ENCODE data around the gene MYLK2.

MYLK2 gene

DNA sequence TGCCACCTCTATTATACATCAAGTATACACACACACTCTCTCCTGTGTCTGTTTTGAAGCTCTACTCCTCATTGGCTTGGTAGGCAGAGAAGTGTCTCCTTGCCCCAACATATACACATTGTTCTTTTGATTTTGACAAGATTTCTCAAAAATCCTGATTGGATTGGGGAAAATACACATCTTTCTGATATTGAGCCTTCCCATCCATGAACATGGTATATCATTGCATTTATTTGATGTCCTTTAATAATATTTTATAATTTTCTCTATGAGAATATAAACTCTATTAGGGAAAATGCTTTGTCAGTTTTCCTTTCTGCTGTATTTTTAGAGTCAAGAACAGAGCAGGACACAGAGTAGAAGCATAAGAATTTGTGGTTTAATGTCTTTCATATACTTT is 58.5 kb downstream of the MYLK2 start:
- Histone ChIP-seq H3K9me3 (ENCODE audit: insufficient read depth, low read length) (no peaks in the 10 kb centered on the region), H3K4me1 (ENCODE audit: low read length) (peaks cover 15% of the 10 kb centered on the region), H3K4me2 (ENCODE audit: low read length) (no peak overlapping the region), H3K4me3 (ENCODE audit: low read length) (no peak overlapping the region), H3K27me3 (ENCODE audit: low read depth, low read length) (no peaks in the 10 kb centered on the region), H3K27ac (ENCODE audit: low read length) (no peak overlapping the region), H3K79me2 (ENCODE audit: low read length) (no peaks in the 10 kb centered on the region), H4K20me1 (ENCODE audit: insufficient read depth, low read length) (no peaks in the 10 kb centered on the region), H3K9ac (ENCODE audit: low read length) (no peak overlapping the region), H2AFZ (ENCODE audit: low read depth, low read length) (no peak overlapping the region), H3K36me3 (replicated peaks; ENCODE audit: low read depth, low read length) (peaks cover 5% of the 10 kb centered on the region)
- TF ChIP-seq, protein P1, sequence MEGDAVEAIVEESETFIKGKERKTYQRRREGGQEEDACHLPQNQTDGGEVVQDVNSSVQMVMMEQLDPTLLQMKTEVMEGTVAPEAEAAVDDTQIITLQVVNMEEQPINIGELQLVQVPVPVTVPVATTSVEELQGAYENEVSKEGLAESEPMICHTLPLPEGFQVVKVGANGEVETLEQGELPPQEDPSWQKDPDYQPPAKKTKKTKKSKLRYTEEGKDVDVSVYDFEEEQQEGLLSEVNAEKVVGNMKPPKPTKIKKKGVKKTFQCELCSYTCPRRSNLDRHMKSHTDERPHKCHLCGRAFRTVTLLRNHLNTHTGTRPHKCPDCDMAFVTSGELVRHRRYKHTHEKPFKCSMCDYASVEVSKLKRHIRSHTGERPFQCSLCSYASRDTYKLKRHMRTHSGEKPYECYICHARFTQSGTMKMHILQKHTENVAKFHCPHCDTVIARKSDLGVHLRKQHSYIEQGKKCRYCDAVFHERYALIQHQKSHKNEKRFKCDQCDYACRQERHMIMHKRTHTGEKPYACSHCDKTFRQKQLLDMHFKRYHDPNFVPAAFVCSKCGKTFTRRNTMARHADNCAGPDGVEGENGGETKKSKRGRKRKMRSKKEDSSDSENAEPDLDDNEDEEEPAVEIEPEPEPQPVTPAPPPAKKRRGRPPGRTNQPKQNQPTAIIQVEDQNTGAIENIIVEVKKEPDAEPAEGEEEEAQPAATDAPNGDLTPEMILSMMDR (IDR thresholded peaks at IDR 0.05; ENCODE audit: low read depth, low read length) = no peak
- TF ChIP-seq EZH2phosphoT487 (IDR thresholded peaks at IDR 0.05; ENCODE audit: low read depth) = no peak

DNA sequence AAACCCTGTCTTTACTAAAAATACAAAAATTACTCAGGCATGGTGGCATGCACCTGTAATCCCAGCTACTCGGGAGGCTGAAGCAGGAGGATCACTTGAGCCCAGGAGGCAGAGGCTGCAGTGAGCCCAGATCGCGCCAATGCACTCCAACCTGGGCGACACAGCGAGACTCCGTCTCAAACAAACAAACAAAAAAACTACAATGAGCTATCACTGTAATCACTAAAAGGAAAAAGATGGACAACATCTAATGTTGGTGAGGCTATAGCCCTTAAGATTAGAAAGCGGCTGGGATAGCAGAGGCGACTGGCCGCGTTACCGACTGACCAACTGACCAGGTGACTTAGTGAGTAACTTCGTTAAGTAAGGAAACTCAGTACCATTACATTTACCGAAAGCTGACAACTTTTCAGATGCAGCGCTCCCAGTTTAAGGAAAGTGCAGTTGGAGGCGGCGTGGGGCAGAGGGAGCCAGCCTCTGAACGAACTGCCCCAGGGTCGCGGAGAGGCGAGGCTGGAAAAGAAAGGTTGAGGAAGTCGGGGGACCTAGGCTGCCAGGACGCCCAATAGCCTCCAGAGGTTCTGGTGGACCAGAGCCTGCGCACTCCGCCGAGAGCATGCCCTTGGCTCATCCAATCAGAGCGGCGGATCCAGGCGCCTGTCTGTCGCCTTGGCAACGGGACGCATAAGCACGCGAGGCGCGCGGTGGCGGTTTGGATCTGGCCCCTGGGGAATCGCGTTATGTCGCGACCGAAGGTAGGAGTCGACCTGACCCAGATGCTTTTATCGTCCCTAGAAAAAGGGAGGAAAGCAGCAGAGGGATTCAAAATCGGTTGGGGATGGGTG is 60.2 kb downstream of the MYLK2 start:
- Histone ChIP-seq H3K79me2 (ENCODE audit: low read length) (no peaks in the 10 kb centered on the region), H3K4me2 (ENCODE audit: low read length) (peak overlapping the region; percentile 93), H2AFZ (ENCODE audit: low read depth, low read length) (peak overlapping the region; percentile 81), H3K4me3 (ENCODE audit: low read length) (peak overlapping the region; percentile 92), H3K27me3 (ENCODE audit: low read depth, low read length) (no peaks in the 10 kb centered on the region), H3K27ac (ENCODE audit: low read length) (no peak overlapping the region), H3K4me1 (ENCODE audit: low read length) (peaks cover 11% of the 10 kb centered on the region), H4K20me1 (ENCODE audit: insufficient read depth, low read length) (no peaks in the 10 kb centered on the region), H3K36me3 (replicated peaks; ENCODE audit: low read depth, low read length) (peaks cover 5% of the 10 kb centered on the region), H3K9me3 (ENCODE audit: insufficient read depth, low read length) (no peaks in the 10 kb centered on the region), H3K9ac (ENCODE audit: low read length) (peak overlapping the region; percentile 62)
- TF ChIP-seq, protein P1 (IDR thresholded peaks at IDR 0.05; ENCODE audit: low read depth, low read length) = no peak
- no peak for TF ChIP-seq EZH2phosphoT487 (IDR thresholded peaks at IDR 0.05; ENCODE audit: low read depth)

GRCh38 chr20:31881945-31882344 is 62.8 kb downstream of the MYLK2 start:
- Histone ChIP-seq H3K27ac (ENCODE audit: low read length) (no peak overlapping the region), H3K4me2 (ENCODE audit: low read length) (no peak overlapping the region)
- TF ChIP-seq, protein P1 (IDR thresholded peaks at IDR 0.05; ENCODE audit: low read depth, low read length) = no peak
- no peak for TF ChIP-seq EZH2phosphoT487 (IDR thresholded peaks at IDR 0.05; ENCODE audit: low read depth)

DNA sequence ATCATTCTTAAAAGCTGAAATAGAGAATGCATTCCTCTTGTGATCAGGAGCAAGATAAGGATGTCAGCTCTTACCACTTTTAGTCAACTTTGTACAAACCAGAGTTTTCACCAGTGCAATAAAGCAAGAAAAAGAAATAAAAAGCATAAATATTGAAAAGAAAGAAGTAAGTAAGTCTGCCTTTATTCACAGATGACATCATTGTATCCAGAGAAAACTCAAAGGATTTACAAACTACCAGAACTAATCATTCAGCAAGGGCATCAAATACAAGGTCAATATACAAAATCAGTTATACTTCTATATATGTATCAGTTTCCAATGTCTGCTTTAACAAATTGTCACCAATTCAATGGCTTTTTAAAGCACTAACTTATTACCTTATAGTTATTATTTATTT is 64.7 kb downstream of the MYLK2 start:
- Histone ChIP-seq H3K4me1 (ENCODE audit: low read length) (peaks cover 7% of the 10 kb centered on the region; the same call in 1 of the 2 replicates), H2AFZ (ENCODE audit: low read depth, low read length) (no peak overlapping the region), H3K9ac (ENCODE audit: low read length) (no peak overlapping the region), H3K36me3 (replicated peaks; ENCODE audit: low read depth, low read length) (no peaks in the 10 kb centered on the region), H3K79me2 (ENCODE audit: low read length) (no peaks in the 10 kb centered on the region), H3K27ac (ENCODE audit: low read length) (no peak overlapping the region), H3K4me3 (ENCODE audit: low read length) (no peak overlapping the region), H3K9me3 (ENCODE audit: insufficient read depth, low read length) (no peaks in the 10 kb centered on the region), H3K27me3 (ENCODE audit: low read depth, low read length) (no peaks in the 10 kb centered on the region), H3K4me2 (ENCODE audit: low read length) (no peak overlapping the region), H4K20me1 (ENCODE audit: insufficient read depth, low read length) (no peaks in the 10 kb centered on the region)
- no peak for TF ChIP-seq EZH2phosphoT487 (IDR thresholded peaks at IDR 0.05; ENCODE audit: low read depth)
- TF ChIP-seq, protein P1 (IDR thresholded peaks at IDR 0.05; ENCODE audit: low read depth, low read length) = no peak

More at GRCh38 chr20:31881945-31882344, 62.8 kb downstream of the MYLK2 start:
- no peak overlapping the region for H3K9ac ChIP-seq (ENCODE audit: low read length)
- no peak overlapping the region for H3K4me3 ChIP-seq (ENCODE audit: low read length)
- H4K20me1 ChIP-seq (ENCODE audit: insufficient read depth, low read length) = no peaks in the 10 kb centered on the region
- H3K79me2 ChIP-seq (ENCODE audit: low read length) = no peaks in the 10 kb centered on the region
- H3K27me3 ChIP-seq (ENCODE audit: low read depth, low read length) = no peaks in the 10 kb centered on the region
- no peaks in the 10 kb centered on the region for H3K9me3 ChIP-seq (ENCODE audit: insufficient read depth, low read length)
- H3K4me1 ChIP-seq (ENCODE audit: low read length) = peaks cover 7% of the 10 kb centered on the region; the same call in 1 of the 2 replicates
- H3K36me3 ChIP-seq (replicated peaks; ENCODE audit: low read depth, low read length) = no peaks in the 10 kb centered on the region
- H2AFZ ChIP-seq (ENCODE audit: low read depth, low read length) = no peak overlapping the region
